ENCODE results near the gene KRT16.

DNA sequence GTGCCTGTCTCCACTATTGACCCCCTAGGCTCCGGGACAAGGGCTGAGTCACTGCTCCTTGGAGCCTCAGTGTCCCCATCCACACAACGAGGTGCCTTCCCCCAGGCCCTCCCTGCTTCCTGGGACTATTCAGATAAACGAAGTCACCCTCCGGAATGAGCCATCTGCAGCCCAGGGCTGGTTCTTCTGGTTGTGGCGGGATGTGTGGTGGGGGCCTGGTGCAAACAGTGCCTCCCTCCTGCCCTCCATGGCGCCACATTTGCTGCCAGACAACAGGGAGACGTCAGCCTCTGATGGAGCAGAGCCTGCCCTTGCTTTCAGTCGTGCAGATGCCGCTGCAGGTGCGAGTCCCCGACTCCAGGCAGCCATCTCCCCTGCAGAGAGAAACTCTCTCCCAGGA is 5.1 kb upstream of the KRT16 start:
- TF ChIP-seq POLR2A (IDR thresholded peaks at IDR 0.05; ENCODE audit: low read length) (no peak), GATA1 (IDR thresholded peaks at IDR 0.05; ENCODE audit: low read depth, low read length) (no peak)

Data from erythroblast (primary cell).